ENCODE results near the gene DUSP1. TPM values are rescaled to one million over a fixed set of nuclear protein-coding genes. Genes with fewer than 3 reads are reported as not detected.
A peak's percentile ranks its signal among the peaks of the same experiment; 100 is the strongest.

The DUSP1 gene
- total and polyA plus RNA-seq, 10 of the 15 experiments (the other 5 are each of a cell fraction or from before 2014, with no cell fraction given), result 1.4 to 6.2 (median 3.9) TPM

- ATAC-seq, result peak; percentile 78
- Histone ChIP-seq H3K27me3 (replicated peaks in 1 of 2; ENCODE audit: control insufficient read depth in 2 of 2, insufficient read depth in 2 of 2, low read length in 1 of 2) (no peaks in the 10 kb centered on the region), H4K20me1 (ENCODE audit: control insufficient read depth, insufficient read depth) (no peaks in the 10 kb centered on the region), H2AFZ (ENCODE audit: control insufficient read depth, low read depth, low read length) (peak overlapping the region; percentile 52), H3K36me3 (ENCODE audit: control insufficient read depth in 2 of 2, insufficient read depth in 2 of 2, low read length in 1 of 2) (no peaks in the 10 kb centered on the region), H3K9me3 (replicated peaks; ENCODE audit: control insufficient read depth, insufficient read depth, low read length) (peaks cover 5% of the 10 kb centered on the region; the same call in 2 of the 3 replicates), H3K79me2 (ENCODE audit: control insufficient read depth, insufficient read depth, low read length) (no peaks in the 10 kb centered on the region), H3K9ac (ENCODE audit: control insufficient read depth, insufficient read depth, low read length) (no peak overlapping the region; the same call in 1 of the 2 replicates), H3K4me1 (ENCODE audit: control insufficient read depth, insufficient read depth, low read length) (peaks cover 28% of the 10 kb centered on the region), H3K4me3 (no peak overlapping the region), H3K27ac (ENCODE audit: control insufficient read depth, insufficient read depth) (peak overlapping the region; percentile 62), H3K4me2 (ENCODE audit: control insufficient read depth, insufficient read depth) (no peak overlapping the region; the same call in 1 of the 2 replicates)
- ChIA-PET POLR2A (interaction anchor here (2.7 kb wide), 1 partner anchor 16 kb away, joined by 9 read pairs; no protein-coding TSS in a partner anchor), SMC1A (ENCODE audit: uncharacterized antibody, unreplicated experiment) (interaction anchor here (0.9 to 1.3 kb wide), 3 partner anchors 14 to 40 kb away, joined by 3 read pairs; partner anchors contain the start of gene ERGIC1), RAD21 (ENCODE audit: unreplicated experiment) (interaction anchor here (0.6 to 0.7 kb wide), 2 partner anchors 13 to 14 kb away, joined by 3 to 4 read pairs; no protein-coding TSS in a partner anchor), CTCF (interaction anchor here (1.3 to 1.4 kb wide), 2 partner anchors 10 to 77 kb away, joined by 3 to 4 read pairs; no protein-coding TSS in a partner anchor)
- in situ Hi-C loops (cut with MboI), result no loop called here
- DNase-seq (ENCODE audit: low read depth, low spot score), result no peak
- FAIRE-seq, result no peak
- intact Hi-C loops (cut with micrococcal nuclease; ENCODE audit: unreplicated experiment), result no loop called here
- WGBS (ENCODE audit: insufficient coverage, insufficient replicate concordance, low lambda C conversion rate, missing lambda C conversion rate), result 26% methylated on average over 17 of the region's 17 CpGs
- BruUV-seq (replicated peaks), result no TSS peak
- 0 out of 2 replicates have a peak, but pooled peaks have one; percentile 13 for TF ChIP-seq MEF2A (IDR thresholded peaks at IDR 0.05; ENCODE audit: insufficient read depth, low read depth, low read length)
- peak; percentile 88 for TF ChIP-seq JUNB (IDR thresholded peaks at IDR 0.05)
- no peak for TF ChIP-seq TCF7 (IDR thresholded peaks at IDR 0.05; ENCODE audit: borderline replicate concordance)
- TF ChIP-seq BCL3 (IDR thresholded peaks at IDR 0.05; ENCODE audit: borderline replicate concordance, insufficient read depth, low read depth, low read length, poor library complexity, severe bottlenecking), result peak; percentile 54
- 0 out of 4 replicates have a peak, but pooled peaks of 1 of the 2 experiments have one; percentile 28 for TF ChIP-seq ETV6 (conservative IDR thresholded peaks at IDR 0.05 in 1 of 2, IDR thresholded peaks at IDR 0.05 in 1 of 2; ENCODE audit: borderline replicate concordance in 1 of 2, low read depth in 1 of 2)
- no peak for TF ChIP-seq EZH2 (IDR thresholded peaks at IDR 0.05; ENCODE audit: borderline replicate concordance, control insufficient read depth, low read depth, low read length)
- TF ChIP-seq EP300 (IDR thresholded peaks at IDR 0.05; ENCODE audit: borderline replicate concordance in 1 of 2, control insufficient read depth in 1 of 2, low read depth in 2 of 2, low read length in 2 of 2), result peak in 1 of 2 experiments; percentile 19; a peak in 1 of 4 replicates
- TF ChIP-seq HDGF (IDR thresholded peaks at IDR 0.05), result no peak
- peak; percentile 76; the same call in 1 of the 2 replicates for TF ChIP-seq NFIC (IDR thresholded peaks at IDR 0.05; ENCODE audit: low read depth, low read length)
- peak; percentile 92 for TF ChIP-seq CBX5 (IDR thresholded peaks at IDR 0.05; ENCODE audit: low read depth)
- TF ChIP-seq EED (IDR thresholded peaks at IDR 0.05; ENCODE audit: low read depth), result peak; percentile 94
- TF ChIP-seq BCL11A (IDR thresholded peaks at IDR 0.05; ENCODE audit: low read depth, low read length), result peak; percentile 63
- peak; percentile 55; the same call in 1 of the 2 replicates for TF ChIP-seq IRF4 (IDR thresholded peaks at IDR 0.05; ENCODE audit: low read depth, low read length)
- peak; percentile 51; the same call in 1 of the 2 replicates for TF ChIP-seq FOXM1 (IDR thresholded peaks at IDR 0.05; ENCODE audit: low read depth, low read length)
- 0 out of 2 replicates have a peak, but pooled peaks have one; percentile 12 for TF ChIP-seq RAD21 (IDR thresholded peaks at IDR 0.05; ENCODE audit: insufficient read depth, low read depth, low read length)
- TF ChIP-seq RUNX3 (IDR thresholded peaks at IDR 0.05; ENCODE audit: low read length), result peak; percentile 36
- TF ChIP-seq SPI1 (IDR thresholded peaks at IDR 0.05; ENCODE audit: borderline replicate concordance, insufficient read depth, low read depth, low read length), result peak; percentile 77
- TF ChIP-seq SRF (IDR thresholded peaks at IDR 0.05; ENCODE audit: low read depth in 2 of 2, low read length in 2 of 2), result peak in 1 of 2 experiments; percentile 26; a peak in 1 of 4 replicates
- TF ChIP-seq RAD51 (IDR thresholded peaks at IDR 0.05), result no peak
- peak; percentile 42 for TF ChIP-seq RELA (IDR thresholded peaks at IDR 0.05; ENCODE audit: borderline replicate concordance, partially characterized antibody)
Measured at GRCh38 chr5:172793577-172794488, 22.8 kb upstream of the DUSP1 start.

Data from GM12878 (cell line).